ENCODE data around the gene GCAT. TPM values are rescaled to one million over a fixed set of nuclear protein-coding genes. Genes with fewer than 3 reads are reported as not detected.

Gene GCAT
- total RNA-seq, 4 donors from 2014 or later: 14.3 to 22.5 (median 20.7) TPM

GRCh38 chr22:37768273-37768672 is 39.5 kb upstream of the GCAT start:
- Histone ChIP-seq H3K27ac (no peak overlapping the region), H3K36me3 (peaks cover 21 to 100% (median 51%) of the 10 kb centered on the region in 3 donors), H3K9me3 (no peaks in the 10 kb centered on the region), H3K4me3 (no peak overlapping the region), H3K27me3 (no peaks in the 10 kb centered on the region), H3K4me1 (peaks cover 0 to 17% (median 0%) of the 10 kb centered on the region in 3 donors)
- 100% methylated on average over 1 of the region's 3 CpGs; no CpG with 5 or more reads in 1 of the 2 donors for WGBS, 2 donors
- DNase-seq: no peak
- intact Hi-C loops (cut with DNase I): no loop called here
- TF ChIP-seq POLR2A (IDR thresholded peaks at IDR 0.05) (no peak), CTCF (IDR thresholded peaks at IDR 0.05) (peak in 3 of 6 experiments; percentile 5 to 31 (median 7))

- Histone ChIP-seq H3K27me3 (no peaks in the 10 kb centered on the region), H3K4me1 (peaks cover 0 to 25% (median 0%) of the 10 kb centered on the region in 3 donors), H3K4me3 (no peak overlapping the region), H3K9me3 (no peaks in the 10 kb centered on the region), H3K27ac (no peak overlapping the region), H3K36me3 (peaks cover 20 to 100% (median 47%) of the 10 kb centered on the region in 3 donors)
- WGBS, 2 donors: 96 to 100% methylated on average over 2 to 9 of the region's 24 CpGs
- TF ChIP-seq CTCF (IDR thresholded peaks at IDR 0.05): no peak
- TF ChIP-seq POLR2A (IDR thresholded peaks at IDR 0.05): no peak
- intact Hi-C loops (cut with DNase I): no loop called here
- no peak for DNase-seq
Observed at GRCh38 chr22:37769056-37769455, 38.7 kb upstream of the GCAT start.

GRCh38 chr22:37771081-37771480 is 36.7 kb upstream of the GCAT start:
- H3K36me3 ChIP-seq: peaks cover 20 to 92% (median 46%) of the 10 kb centered on the region in 3 donors
- H3K4me3 ChIP-seq: no peak overlapping the region
- no peak for DNase-seq
- H3K4me1 ChIP-seq: peaks cover 0 to 45% (median 4%) of the 10 kb centered on the region in 3 donors
- no peaks in the 10 kb centered on the region for H3K27me3 ChIP-seq
- WGBS, 2 donors: 0 to 63% methylated on average over 1 to 3 of the region's 4 CpGs
- intact Hi-C loops (cut with DNase I): no loop called here
- peak overlapping the region in 1 of 4 donors; percentile 25 for H3K27ac ChIP-seq
- no peaks in the 10 kb centered on the region for H3K9me3 ChIP-seq
- TF ChIP-seq POLR2A (IDR thresholded peaks at IDR 0.05): no peak
- no peak for TF ChIP-seq CTCF (IDR thresholded peaks at IDR 0.05)

- Histone ChIP-seq H3K36me3 (peaks cover 20 to 84% (median 46%) of the 10 kb centered on the region in 3 donors), H3K9me3 (no peaks in the 10 kb centered on the region), H3K27ac (no peak overlapping the region), H3K4me3 (no peak overlapping the region), H3K27me3 (no peaks in the 10 kb centered on the region), H3K4me1 (peaks cover 5 to 53% (median 9%) of the 10 kb centered on the region in 3 donors)
- WGBS, 2 donors: 86 to 90% methylated on average over 12 to 14 of the region's 17 CpGs
- DNase-seq: no peak
- intact Hi-C loops (cut with DNase I): no loop called here
- no peak for TF ChIP-seq CTCF (IDR thresholded peaks at IDR 0.05)
- TF ChIP-seq POLR2A (IDR thresholded peaks at IDR 0.05): no peak
Observed at GRCh38 chr22:37771702-37772427, 35.9 kb upstream of the GCAT start.

- Histone ChIP-seq H3K9me3 (no peaks in the 10 kb centered on the region), H3K27ac (peak overlapping the region in 3 of 4 donors; percentile 4 to 92 (median 87))
- no CpG with 5 or more reads among the region's 3 CpGs for WGBS, 2 donors
Observed at GRCh38 chr22:37774728-37775127, 33.0 kb upstream of the GCAT start.

More at GRCh38 chr22:37774728-37775127, 33.0 kb upstream of the GCAT start:
- Histone ChIP-seq H3K36me3 (peaks cover 4 to 55% (median 28%) of the 10 kb centered on the region in 3 donors), H3K4me3 (no peak overlapping the region), H3K4me1 (peaks cover 9 to 78% (median 14%) of the 10 kb centered on the region in 3 donors), H3K27me3 (no peaks in the 10 kb centered on the region)
- DNase-seq: no peak
- intact Hi-C loops (cut with DNase I): no loop called here
- no peak for TF ChIP-seq CTCF (IDR thresholded peaks at IDR 0.05)
- TF ChIP-seq POLR2A (IDR thresholded peaks at IDR 0.05): no peak

Measured in esophagus squamous epithelium (tissue), 5 donors.